H9 (cell line): ENCODE measurements around the gene OSR1. TPM values are rescaled to one million over a fixed set of nuclear protein-coding genes. Genes with fewer than 3 reads are reported as not detected.

Source experiments
- DNase-seq: peaks from one replicate; pipeline ENCODE4 v3.0.0-alpha.2; 2017
- H2AFZ ChIP-seq: one replicate; pipeline ENCODE4 v1.6.1; 2013; ENCODE audit warnings: mild to moderate bottlenecking, low read length, control low read depth, moderate library complexity
- H2AK5ac ChIP-seq: 2 replicates; pipeline ENCODE4 v1.6.1; 2013; ENCODE audit warnings: low read length, control low read depth, mixed read lengths; ENCODE audit not compliant: insufficient read length
- H2BK120ac ChIP-seq: one replicate; pipeline ENCODE4 v1.6.1; 2013; ENCODE audit warnings: low read depth, mild to moderate bottlenecking, low read length, control low read depth, inconsistent platforms; ENCODE audit not compliant: poor library complexity, severe bottlenecking
- H2BK12ac ChIP-seq: 2 replicates; pipeline ENCODE4 v1.6.1; 2013; ENCODE audit warnings: low read length, control low read depth, mixed read lengths, low read depth; ENCODE audit not compliant: insufficient read length
- H2BK15ac ChIP-seq: 2 replicates; pipeline ENCODE4 v1.6.1; 2013; ENCODE audit warnings: low read depth, low read length, control low read depth
- H2BK20ac ChIP-seq: one replicate; pipeline ENCODE4 v1.6.1; 2013; ENCODE audit warnings: low read depth, mild to moderate bottlenecking, low read length, control low read depth, inconsistent platforms; ENCODE audit not compliant: poor library complexity, severe bottlenecking
- H2BK5ac ChIP-seq: 2 replicates; pipeline ENCODE4 v1.6.1; 2013; ENCODE audit warnings: low read length, control low read depth, mixed read lengths; ENCODE audit not compliant: insufficient read length
- H3K14ac ChIP-seq: 2 replicates; pipeline ENCODE4 v1.6.1; 2013; ENCODE audit warnings: low read length, control low read depth; ENCODE audit not compliant: insufficient read depth
- H3K18ac ChIP-seq: 2 replicates; pipeline ENCODE4 v1.6.1; 2013; ENCODE audit warnings: low read depth, mild to moderate bottlenecking, mixed read lengths, low read length, control low read depth; ENCODE audit not compliant: insufficient read length
- H3K23ac ChIP-seq: 2 replicates; pipeline ENCODE4 v1.6.1; 2013; ENCODE audit warnings: low read length, control low read depth, mixed read lengths, low read depth; ENCODE audit not compliant: insufficient read length
- H3K23me2 ChIP-seq: 2 replicates; pipeline ENCODE4 v1.6.1; 2013; ENCODE audit warnings: low read depth, mild to moderate bottlenecking, mixed read lengths, low read length, control low read depth; ENCODE audit not compliant: insufficient read length, poor library complexity, severe bottlenecking
- H3K27ac ChIP-seq: 2 replicates; pipeline ENCODE4 v1.5.1; 2013; ENCODE audit warnings: low read length, control low read depth, mixed read lengths, low read depth; ENCODE audit not compliant: insufficient read length
- H3K27me3 ChIP-seq: 2 replicates; pipeline ENCODE4 v1.6.1; 2013; ENCODE audit warnings: low read length, control low read depth, inconsistent platforms; ENCODE audit not compliant: insufficient read depth
- H3K4ac ChIP-seq: 2 replicates; pipeline ENCODE4 v1.6.1; 2013; ENCODE audit warnings: low read depth, mild to moderate bottlenecking, control low read depth, inconsistent platforms, low read length, moderate library complexity
- H3K4me1 ChIP-seq: 2 replicates; pipeline ENCODE4 v1.6.1; 2013; ENCODE audit warnings: low read length, control low read depth, inconsistent platforms; ENCODE audit not compliant: insufficient read depth
- H3K4me2 ChIP-seq: 2 replicates; pipeline ENCODE4 v1.6.1; 2013; ENCODE audit warnings: low read length, control low read depth, mixed read lengths; ENCODE audit not compliant: insufficient read length, insufficient read depth
- H3K56ac ChIP-seq: 2 replicates; pipeline ENCODE4 v1.6.1; 2013; ENCODE audit warnings: low read depth, mild to moderate bottlenecking, mixed read lengths, low read length, control low read depth; ENCODE audit not compliant: insufficient read length
- H3K79me1 ChIP-seq: 2 replicates; pipeline ENCODE4 v1.6.1; 2013; ENCODE audit warnings: low read depth, mild to moderate bottlenecking, moderate library complexity, low read length, control low read depth, inconsistent platforms; ENCODE audit not compliant: insufficient read depth, poor library complexity, severe bottlenecking
- H3K79me2 ChIP-seq: 2 replicates; pipeline ENCODE4 v1.6.1; 2013; ENCODE audit warnings: low read length, control low read depth, inconsistent platforms; ENCODE audit not compliant: insufficient read depth
- H3K9ac ChIP-seq: 2 replicates; pipeline ENCODE4 v1.6.1; 2013; ENCODE audit warnings: low read length, control low read depth, mixed read lengths; ENCODE audit not compliant: insufficient read length; ENCODE audit errors: extremely low read depth
- H3K9me3 ChIP-seq: one replicate; pipeline ENCODE4 v1.6.1; 2013; ENCODE audit warnings: low read depth, low read length, inconsistent platforms; ENCODE audit not compliant: control insufficient read depth
- H3T11ph ChIP-seq: one replicate; pipeline ENCODE4 v1.6.1; 2013; ENCODE audit warnings: mild to moderate bottlenecking, low read length, control low read depth, inconsistent platforms
- H4K20me1 ChIP-seq: one replicate; pipeline ENCODE4 v1.6.1; 2013; ENCODE audit not compliant: control insufficient read depth, insufficient read length, insufficient read depth
- H4K5ac ChIP-seq: 2 replicates; pipeline ENCODE4 v1.6.1; 2013; ENCODE audit warnings: low read depth, mild to moderate bottlenecking, mixed read lengths, low read length, control low read depth; ENCODE audit not compliant: insufficient read length
- H4K8ac ChIP-seq: replicated peaks from 2 replicates; pipeline ENCODE4 v1.6.1; 2013; ENCODE audit warnings: low read length, control low read depth, mixed read lengths, low read depth; ENCODE audit not compliant: insufficient read length
- H4K91ac ChIP-seq: 2 replicates; pipeline ENCODE4 v1.6.1; 2013; ENCODE audit warnings: low read depth, mild to moderate bottlenecking, moderate library complexity, mixed read lengths, low read length, control low read depth; ENCODE audit not compliant: insufficient read length
- H3K27ac Mint-ChIP-seq, 3 experiments: 2 replicates in 2 of 3; 3 replicates in 1 of 3; pipeline ENCODE4 v1.8.0; 2020 to 2021; ENCODE audit warnings: mixed read lengths in 3 of 3, mild to moderate bottlenecking in 1 of 3, moderate library complexity in 1 of 3
- H3K27me3 Mint-ChIP-seq: 2 replicates; pipeline ENCODE4 v1.8.0; 2021; ENCODE audit warnings: low read depth, mild to moderate bottlenecking, moderate library complexity, mixed read lengths
- H3K36me3 Mint-ChIP-seq, 3 experiments: 2 replicates in 2 of 3; 3 replicates in 1 of 3; pipeline ENCODE4 v1.8.0; 2020 to 2021; ENCODE audit warnings: low read depth in 3 of 3, mixed read lengths in 3 of 3; ENCODE audit not compliant: insufficient read depth in 1 of 3
- H3K4me1 Mint-ChIP-seq, 2 experiments: 2 replicates each; pipeline ENCODE4 v1.8.0; 2020; ENCODE audit warnings: mixed read lengths in 2 of 2
- H3K4me3 Mint-ChIP-seq, 2 experiments: 2 replicates in 1 of 2; 3 replicates in 1 of 2; pipeline ENCODE4 v1.8.0; 2020 to 2021; ENCODE audit warnings: mild to moderate bottlenecking in 2 of 2, mixed read lengths in 2 of 2, moderate library complexity in 1 of 2
- H3K9me3 Mint-ChIP-seq, 2 experiments: 2 replicates in 1 of 2; 3 replicates in 1 of 2; pipeline ENCODE4 v1.8.0; 2020; ENCODE audit warnings: mild to moderate bottlenecking in 2 of 2, mixed read lengths in 2 of 2, moderate library complexity in 1 of 2
- CTCF ChIP-seq: fragments of 200-600 bp; sonication (generic); conservative IDR thresholded peaks from 3 replicates; pipeline ENCODE4 v1.8.0; 2021; ENCODE audit warnings: antibody characterized with exemption, mild to moderate bottlenecking
- WGBS: extraction: QIAGEN DNeasy Blood & Tissue Kit; methylation state at CpG from one replicate; pipeline ENCODE4 v1.1.7; 2013; ENCODE audit warnings: missing lambda C conversion rate, low lambda C conversion rate, mixed read lengths; ENCODE audit not compliant: insufficient read length; ENCODE audit errors: extremely low coverage; 5-methylcytosine and 5-hydroxymethylcytosine counted together
- total RNA-seq: library from RNA; stranded (reverse); gene quantifications from 2 replicates; pipeline ENCODE4 v1.2.1, GENCODE V29; 2021

Gene OSR1
- total RNA-seq, 1 experiment from 2014 or later, result 0.35 TPM

DNA sequence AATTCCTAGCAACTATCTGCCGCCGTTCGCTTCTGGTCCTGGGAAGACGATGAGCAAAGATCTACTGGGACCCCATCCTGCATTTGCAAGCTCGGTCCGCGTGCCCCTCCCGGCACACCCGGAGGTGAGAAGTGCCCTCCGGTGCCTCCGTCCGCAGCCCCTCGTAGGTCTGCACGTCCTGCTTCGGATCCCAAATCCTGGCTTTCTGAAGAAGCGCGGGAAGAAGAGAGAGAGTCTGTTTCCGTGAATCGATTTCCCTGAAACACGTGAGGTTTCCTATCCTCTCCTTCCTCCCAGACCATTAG, 5.0 kb upstream of the OSR1 start:
- no peak overlapping the region for H3K9ac ChIP-seq
- peaks cover 62% of the 10 kb centered on the region for H3K27me3 ChIP-seq

More for the DNA sequence above, 5.0 kb upstream of the OSR1 start:
- Histone ChIP-seq H2BK15ac (no peak overlapping the region), H4K20me1 (no peaks in the 10 kb centered on the region), H3K79me2 (no peaks in the 10 kb centered on the region), H3K4me2 (peak overlapping the region; percentile 69), H3K18ac (no peak overlapping the region), H3K27ac (no peak overlapping the region), H2BK20ac (no peak overlapping the region), H3K79me1 (no peaks in the 10 kb centered on the region), H3K4ac (no peak overlapping the region), H4K8ac (no peak overlapping the region), H2BK120ac (no peak overlapping the region), H4K5ac (no peak overlapping the region), H2BK5ac (no peak overlapping the region), H3K23ac (no peak overlapping the region), H3K14ac (no peak overlapping the region), H2AFZ (no peak overlapping the region), H4K91ac (no peak overlapping the region), H3K56ac (no peak overlapping the region), H3K9me3 (no peaks in the 10 kb centered on the region), H2AK5ac (no peak overlapping the region), H3T11ph (no peak overlapping the region), H3K23me2 (peaks cover 15% of the 10 kb centered on the region), H2BK12ac (no peak overlapping the region), H3K4me1 (no peaks in the 10 kb centered on the region)
- peak overlapping the region; percentile 47 to 79 for H3K4me3 Mint-ChIP-seq
- peaks cover 21 to 26% of the 10 kb centered on the region in 2 experiments for H3K4me1 Mint-ChIP-seq
- DNase-seq, result no peak
- H3K36me3 Mint-ChIP-seq, result no peaks in the 10 kb centered on the region
- TF ChIP-seq CTCF, result no peak
- H3K27me3 Mint-ChIP-seq, result peaks cover 99% of the 10 kb centered on the region
- no peaks in the 10 kb centered on the region; a peak in 1 of 5 replicates for H3K9me3 Mint-ChIP-seq
- no CpG with 5 or more reads among the region's 20 CpGs for WGBS
- no peak overlapping the region for H3K27ac Mint-ChIP-seq
